Umbilical cord (tissue), 2 donors: Measurements from ENCODE around the gene IRX4. TPM values are rescaled to one million over a fixed set of nuclear protein-coding genes. Genes with fewer than 3 reads are reported as not detected.
"Not testable (repeated sequence)": the region's sequence is repeated elsewhere in the genome, so short reads cannot be mapped to it uniquely, and the experiment has no call there.

Experiments used
- DNase-seq: peaks from one replicate; pipeline ENCODE4 v3.0.0-alpha.2; 2015; ENCODE audit warnings: low spot score
- total RNA-seq: library from RNA; depleted of rRNA; stranded (reverse); fragments of >200 nt; gene quantifications from one replicate; pipeline ENCODE4 v1.2.3, GENCODE V29; 2014; ENCODE audit warnings: low replicate concordance; ENCODE audit not compliant: insufficient read depth

IRX4 gene
- total RNA-seq, 1 donor from 2014 or later: not detected

DNA sequence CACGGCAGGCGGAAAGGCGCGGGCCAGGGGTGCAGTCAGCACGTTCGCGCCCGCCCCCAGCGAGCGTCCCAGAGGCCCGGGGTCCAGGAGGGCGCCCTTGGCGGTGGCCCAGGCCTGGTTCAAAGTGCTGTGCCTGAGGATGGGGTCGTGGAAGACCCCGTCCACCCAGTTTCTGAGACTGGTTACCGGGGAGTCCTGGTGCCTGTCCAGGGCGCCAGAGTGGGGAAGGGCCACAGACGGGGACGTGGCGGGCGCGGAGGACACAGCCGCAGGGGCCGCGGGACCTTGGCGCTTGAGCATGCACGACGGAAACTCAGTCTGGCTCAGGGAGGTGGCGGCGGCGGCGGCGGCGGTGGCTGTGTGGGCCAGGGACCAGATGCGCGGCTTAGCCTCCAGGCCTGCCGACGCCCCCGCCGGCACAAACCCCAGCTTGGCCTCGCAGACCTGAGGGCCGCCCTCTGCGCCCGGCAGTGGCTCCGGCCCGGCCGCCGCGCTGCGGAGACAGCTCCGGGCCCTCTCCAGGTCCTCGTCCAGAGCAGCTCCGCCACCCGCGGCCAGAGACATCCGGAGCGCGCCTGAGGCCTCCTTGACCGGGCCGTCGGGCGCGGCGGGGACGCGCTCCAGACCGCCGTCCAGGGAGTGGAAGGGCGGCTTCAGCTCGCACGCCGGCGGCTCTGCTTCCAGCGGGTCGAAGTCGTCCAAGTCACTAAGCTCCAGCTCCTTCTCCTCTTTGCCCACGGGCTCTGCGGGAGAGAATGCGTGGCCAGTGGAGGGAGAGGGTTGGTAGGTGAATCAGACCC is 4.5 kb downstream of the IRX4 start:
- no peak for DNase-seq

DNA sequence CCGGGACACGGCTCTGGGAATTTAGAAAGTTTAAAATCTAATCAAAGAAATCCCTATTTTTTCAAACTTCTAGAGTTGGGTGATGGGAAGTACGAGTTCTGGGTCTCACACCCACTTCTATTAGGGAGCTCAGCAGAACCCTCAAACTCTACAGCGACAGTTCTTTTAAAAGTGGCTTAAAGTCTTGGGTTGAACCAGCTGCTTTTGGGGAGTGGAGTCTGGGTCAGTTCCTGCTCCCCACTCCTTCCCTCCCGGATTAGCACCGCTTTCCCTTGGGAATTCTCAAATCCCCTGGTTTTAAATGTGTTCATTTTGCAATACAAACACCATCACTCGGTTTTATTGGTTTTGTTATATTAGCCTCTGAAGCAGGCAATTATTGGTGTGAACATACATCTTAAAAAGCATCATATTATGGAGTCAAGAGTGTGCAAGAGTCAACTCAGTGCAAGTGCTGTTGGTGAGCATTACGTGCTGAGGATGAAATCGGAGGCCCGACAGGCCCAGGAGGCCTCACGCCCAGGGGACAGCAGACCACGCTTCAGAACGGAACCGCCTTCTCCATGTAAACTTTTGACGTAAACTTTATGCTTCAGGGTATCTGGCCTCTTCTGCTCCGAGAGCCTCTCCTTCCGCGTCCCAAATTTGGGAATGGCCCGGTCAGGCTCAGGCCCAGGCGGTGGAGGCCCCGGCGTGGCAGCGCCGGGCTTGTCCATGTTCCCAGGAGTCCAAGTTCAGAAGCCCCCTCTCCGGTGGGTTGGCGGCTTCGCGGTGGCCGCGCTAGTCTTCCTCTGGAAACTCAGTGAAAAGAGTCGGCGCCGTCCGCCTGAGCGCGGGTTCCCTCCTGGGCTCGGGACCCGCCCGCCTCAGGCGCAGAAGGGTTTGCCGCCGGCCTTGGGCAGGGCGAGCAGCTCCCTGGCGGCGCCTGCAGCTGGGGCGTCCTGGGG is 5.3 kb downstream of the IRX4 start:
- no peak for DNase-seq

DNA sequence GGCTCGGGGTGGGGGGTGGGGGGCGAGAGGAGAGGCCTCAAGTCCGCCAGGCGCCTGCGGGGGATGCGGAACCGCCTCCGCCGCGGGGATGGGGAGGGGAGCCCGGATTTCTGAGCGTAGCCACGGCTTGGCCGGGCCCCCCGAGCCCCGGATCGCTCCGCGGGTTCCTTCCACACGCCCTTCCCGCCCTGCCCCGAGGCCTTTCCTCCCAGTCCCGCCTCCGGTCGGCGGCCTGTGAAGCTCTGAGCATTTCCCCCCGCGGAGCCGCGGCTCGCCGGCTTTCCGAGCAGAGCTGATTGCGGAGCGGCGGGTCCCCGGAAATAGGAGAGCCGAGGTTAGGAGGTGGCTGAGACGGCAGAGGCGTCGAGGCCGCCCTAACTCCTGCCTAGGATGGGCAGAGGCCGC is 6.1 kb downstream of the IRX4 start:
- DNase-seq: no peak

DNA sequence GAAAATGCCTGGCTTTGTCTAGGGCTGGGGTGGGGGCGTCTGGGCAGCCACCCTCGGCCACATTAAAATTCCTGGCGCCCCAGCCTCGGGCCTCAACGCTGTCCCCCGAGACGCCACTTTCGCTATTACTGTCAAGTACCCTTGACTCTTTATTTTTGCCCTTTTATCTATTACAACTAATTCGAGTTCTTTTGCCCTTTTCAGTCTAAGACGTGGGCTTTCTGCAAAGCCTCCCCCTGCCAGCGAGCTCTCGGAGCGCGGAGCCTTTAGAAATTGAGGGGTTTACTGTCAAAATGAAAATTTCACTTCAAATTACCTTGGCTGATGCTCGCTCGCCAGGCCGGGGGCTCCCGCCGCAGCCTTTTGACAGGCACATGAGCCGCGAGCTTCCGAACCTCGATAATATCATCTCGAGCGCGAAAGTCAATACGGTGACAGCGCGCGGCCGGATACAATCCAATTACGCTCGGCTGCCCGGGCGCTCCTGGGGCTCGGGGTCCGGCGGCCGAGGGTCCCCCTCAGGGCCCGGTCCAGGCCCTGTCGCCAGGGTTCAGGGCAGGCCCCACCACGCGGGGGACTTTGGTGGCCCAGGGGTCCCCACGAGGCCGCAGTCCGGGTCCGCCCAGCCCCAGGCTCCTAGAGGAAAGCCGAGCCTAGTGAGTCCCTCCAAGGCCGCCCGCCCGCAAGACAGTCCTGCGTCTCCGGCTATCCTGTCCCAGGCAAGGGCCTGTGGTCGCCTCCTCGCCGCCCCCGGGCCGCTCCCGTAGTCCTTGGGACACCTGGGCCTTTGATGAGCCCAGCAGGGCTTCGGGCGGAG is 6.7 kb downstream of the IRX4 start:
- DNase-seq: no peak

DNA sequence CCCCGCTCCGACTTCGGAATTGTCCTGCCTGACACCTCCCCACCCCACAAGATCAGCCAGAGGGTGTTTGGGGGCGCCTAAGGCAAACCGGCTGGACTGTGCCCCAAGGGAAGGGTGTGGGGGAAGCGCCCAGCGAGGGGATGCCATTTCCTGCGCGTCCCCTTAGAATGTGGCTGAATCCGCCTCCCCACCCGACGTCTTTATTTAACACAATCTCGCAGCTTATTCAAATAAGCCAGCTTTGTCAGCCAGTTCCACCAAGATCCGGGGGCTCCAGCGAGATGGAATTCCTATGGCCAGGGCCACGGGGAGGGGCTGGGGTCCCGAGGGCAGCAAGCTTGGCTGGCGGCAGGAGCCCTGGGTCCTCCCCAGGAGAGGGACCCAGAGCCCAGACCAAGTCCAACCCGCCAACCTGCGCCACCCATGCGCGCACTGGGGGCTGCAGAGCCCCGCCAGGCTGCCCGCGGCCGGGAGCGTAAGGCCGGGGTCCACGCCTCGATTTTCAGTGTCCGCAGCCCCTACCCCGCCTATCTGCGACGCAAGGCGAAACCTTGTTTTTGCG is 7.4 kb downstream of the IRX4 start:
- no peak for DNase-seq

DNA sequence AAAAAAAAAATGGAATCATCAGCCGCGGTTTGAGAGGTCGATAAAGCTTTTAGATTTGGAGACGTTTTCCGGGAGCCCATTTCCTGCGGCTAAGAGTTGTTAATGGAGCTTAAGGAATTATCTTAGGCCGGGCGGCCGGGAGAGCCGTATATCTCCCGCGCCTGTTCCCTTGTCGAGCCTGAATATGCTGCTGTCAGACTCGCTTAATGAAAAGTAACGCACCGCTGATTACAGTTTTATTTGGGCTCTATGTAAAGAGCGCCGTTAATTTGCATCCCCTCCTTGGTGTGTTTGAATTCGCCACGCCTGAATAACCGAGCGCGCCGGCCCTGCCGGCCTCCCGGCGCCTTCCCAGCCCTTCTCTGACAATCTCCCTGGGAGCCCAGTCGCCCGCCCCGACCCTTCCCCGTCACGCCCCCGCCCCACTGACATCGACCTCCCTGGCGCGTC is 7.9 kb downstream of the IRX4 start:
- DNase-seq: no peak

DNA sequence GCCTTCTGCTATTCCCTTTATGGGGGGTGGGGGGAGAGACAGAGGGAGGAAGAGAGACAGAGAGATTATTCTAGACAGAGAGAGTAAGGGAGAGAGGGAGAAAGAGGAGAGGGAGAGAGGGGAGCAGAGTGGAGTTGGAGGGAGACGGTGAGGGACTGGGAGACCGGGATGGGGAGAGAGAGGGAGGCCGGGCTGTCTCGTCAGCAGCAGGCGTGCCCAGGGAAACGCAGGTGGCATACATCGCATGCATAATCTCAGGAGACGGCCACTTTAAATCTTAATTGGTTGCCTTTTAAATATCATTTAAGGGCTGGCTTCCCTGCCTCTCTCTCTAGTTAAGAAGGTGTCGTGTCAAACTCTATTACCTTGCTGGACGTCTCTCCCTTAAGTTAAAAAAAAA is 8.4 kb downstream of the IRX4 start:
- DNase-seq: no peak

DNA sequence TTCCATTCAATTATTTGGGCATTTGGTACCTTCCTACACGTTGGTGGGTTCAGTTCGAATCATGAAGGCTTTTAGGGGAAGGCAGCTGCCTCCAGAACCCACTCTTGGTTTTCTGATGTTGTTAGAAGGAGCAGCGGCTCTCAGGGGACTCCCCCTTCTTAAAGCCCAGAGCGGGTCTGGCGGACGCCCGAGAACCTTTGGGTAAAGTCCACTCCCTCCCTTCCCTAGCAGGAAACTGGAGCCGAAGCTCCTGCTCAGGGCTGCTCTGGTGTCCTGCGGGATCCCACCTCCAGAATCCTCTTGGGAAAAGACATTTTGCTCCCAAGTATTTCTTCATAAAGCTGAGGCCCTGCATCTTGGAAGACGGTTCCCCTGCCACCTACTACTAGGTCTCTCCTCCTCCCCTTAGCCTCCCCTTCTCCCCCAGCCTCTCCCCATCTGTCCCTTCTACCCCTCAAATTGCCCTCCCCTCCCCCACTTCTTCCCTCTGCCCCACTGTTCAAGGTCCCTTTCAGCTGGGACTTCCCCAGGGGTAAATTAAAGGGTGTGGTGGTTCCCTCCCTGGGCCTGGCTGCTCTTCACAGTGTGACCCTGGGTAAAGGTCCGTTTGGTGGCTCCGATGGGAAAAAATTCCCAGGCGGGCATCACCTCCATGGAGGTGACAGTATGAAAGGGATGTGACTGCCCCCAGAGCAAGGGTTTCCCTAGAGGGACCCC is 9.3 kb downstream of the IRX4 start:
- DNase-seq: no peak

DNA sequence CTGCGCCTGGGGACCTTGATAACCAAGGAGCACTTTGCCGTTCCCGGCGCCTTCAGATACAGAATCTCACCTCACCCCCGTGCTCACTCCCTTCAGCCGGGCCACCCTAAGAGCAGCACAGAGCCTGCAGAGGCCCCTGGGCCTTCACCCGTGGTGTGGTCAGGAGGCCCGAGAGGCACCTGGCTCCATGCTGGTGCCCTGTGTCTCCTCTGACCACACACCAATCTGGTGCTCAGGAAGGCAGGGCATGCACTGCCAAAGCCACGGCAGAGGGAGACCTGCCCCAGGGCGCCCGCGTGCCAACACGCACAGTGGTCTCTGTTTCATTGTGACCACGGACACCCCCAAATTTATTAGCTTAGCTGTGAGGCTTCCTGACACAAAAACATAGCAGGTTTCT is 11.3 kb downstream of the IRX4 start:
- DNase-seq: no peak

DNA sequence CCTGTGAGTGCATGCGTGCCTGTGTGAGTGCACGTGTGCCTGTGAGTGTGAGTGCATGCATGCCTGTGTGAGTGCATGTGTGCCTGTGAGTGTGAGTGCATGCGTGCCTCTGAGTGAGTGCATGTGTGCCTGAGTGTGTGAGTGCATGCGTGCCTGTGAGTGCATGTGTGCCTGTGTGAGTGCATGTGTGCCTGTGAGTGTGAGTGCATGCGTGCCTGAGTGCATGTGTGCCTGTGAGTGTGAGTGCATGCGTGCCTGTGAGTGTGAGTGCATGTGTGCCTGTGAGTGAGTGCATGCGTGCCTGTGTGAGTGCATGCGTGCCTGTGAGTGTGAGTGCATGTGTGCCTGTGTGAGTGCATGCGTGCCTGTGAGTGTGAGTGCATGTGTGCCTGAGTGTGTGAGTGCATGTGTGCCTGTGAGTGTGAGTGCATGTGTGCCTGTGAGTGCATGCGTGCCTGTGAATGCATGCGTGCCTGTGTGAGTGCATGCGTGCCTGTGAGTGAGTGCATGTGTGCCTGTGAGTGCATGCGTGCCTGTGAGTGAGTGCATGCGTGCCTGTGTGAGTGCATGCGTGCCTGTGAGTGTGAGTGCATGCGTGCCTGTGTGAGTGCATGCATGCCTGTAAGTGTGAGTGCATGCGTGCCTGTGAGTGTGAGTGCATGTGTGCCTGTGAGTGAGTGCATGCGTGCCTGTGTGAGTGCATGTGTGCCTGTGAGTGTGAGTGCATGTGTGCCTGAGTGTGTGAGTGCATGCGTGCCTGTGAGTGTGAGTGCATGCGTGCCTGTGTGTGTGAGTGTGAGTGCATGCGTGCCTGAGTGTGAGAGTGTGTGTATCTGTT is 12.1 kb downstream of the IRX4 start:
- DNase-seq: not testable (repeated sequence)

DNA sequence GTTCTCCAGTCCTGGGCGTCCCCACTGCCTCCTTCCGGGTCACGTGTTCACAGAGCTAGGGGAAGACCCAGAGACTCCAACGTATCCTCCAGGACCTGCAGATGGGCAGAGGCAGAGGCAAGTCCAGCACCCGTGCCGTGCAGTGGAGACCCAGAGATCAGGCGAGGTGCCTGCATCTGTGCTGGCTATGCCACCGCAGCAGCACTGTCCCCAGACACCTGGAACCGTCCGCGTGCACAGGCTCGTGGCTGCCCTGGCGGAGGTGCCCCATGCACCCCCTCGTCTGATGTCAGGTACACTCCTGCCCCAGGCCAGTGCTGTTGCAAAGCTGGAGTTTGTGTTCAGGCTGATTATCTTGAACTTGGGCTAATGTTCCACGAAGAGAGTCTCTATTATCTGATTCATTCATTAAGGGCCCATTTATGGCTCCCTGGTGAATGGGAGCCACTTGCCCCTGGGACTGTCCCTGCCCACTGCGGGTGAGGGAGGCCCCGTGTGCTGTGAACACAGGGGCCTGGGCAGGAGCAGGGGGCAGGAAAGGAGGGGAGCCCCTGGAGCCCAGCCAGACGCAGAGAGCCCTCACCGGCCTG is 13.7 kb downstream of the IRX4 start:
- DNase-seq: no peak

DNA sequence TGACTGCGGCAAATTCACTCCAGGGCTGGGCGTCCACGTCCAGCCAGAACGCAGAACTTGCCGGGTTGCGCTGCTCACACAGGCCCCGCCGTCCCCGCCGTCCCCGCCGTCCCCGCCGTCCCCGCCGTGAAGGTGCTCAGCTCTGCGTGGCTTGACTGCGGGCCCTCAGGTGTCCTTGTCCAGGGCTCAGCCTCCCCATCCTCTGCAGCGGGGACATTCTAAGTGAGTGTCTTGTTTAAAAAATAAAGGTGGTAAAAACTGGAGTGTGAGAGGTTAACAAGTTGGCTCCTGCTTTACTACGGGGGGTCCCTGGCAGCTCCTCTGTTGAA is 14.9 kb downstream of the IRX4 start:
- no peak for DNase-seq

DNA sequence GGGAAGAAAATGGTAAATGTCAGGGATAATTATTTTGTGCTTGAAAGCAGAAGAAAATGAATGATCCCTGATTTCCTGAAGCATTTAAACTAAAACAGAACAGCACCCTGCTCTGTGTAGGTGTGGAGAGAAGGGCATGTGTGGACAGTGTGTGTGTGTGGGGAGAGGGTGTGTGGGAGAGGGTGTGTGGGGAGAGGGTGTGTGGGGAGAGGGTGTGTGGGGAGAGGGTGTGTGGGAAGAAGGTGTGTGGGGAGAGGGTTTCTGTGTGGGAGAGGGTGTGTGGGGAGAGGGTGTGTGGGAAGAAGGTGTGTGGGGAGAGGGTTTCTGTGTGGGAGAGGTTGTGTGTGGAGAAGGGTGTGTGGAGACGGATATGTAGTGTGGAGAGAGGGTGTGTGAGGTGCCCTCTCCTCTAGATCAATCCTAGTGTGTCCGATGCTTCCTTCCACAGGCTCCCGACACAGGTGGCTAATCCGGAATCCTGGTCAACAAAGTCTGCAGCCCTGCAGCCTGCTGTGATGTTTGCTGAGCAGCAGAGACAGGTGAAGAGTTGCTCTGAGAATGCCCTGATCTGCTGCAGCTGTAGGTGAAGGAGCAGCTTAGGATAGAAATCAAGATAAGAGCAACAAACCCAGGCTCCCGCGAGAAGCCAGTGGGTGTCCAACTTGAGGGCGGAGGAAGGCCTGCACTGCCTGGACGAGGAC is 15.5 kb downstream of the IRX4 start:
- no peak for DNase-seq

DNA sequence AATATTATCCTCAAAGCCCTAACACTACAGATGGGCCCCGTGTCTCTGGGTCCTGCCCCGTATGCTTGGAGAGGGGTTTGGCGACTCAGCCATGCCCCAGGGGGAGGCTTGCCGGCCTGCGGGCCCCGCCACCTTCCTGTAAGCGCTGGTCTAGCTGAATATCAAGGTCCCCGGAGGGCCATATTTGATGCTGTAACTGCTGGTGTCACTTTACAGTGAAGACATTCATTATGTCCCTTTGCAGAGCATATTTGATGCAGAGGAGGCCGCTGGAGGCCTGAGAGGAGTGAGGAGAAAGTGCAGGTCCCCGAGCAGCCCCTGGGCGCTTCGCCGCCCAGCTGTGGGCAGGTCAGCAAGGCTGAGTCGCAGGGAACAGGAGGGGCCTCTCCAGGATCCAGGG is 16.8 kb downstream of the IRX4 start:
- no peak for DNase-seq

DNA sequence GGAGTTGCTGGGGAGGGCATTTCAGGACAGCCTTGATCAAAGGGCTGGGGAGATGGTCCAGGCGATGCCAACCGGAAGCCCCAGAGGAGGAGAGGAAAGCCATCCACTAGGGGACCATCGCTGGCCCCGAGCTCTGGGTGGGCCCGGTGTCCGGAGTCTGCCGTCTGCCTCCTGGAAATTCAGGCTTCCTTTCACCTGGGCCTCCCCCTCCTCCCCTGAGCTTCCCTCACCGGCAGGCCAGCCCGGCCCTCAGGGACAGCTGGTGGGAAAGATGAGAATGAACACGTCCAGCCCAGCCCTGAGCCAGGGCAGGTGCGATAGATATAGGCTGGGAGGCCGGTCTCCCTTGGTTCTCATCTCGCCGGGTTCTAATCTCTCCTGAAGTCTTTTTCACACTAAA is 17.2 kb downstream of the IRX4 start:
- DNase-seq: no peak

DNA sequence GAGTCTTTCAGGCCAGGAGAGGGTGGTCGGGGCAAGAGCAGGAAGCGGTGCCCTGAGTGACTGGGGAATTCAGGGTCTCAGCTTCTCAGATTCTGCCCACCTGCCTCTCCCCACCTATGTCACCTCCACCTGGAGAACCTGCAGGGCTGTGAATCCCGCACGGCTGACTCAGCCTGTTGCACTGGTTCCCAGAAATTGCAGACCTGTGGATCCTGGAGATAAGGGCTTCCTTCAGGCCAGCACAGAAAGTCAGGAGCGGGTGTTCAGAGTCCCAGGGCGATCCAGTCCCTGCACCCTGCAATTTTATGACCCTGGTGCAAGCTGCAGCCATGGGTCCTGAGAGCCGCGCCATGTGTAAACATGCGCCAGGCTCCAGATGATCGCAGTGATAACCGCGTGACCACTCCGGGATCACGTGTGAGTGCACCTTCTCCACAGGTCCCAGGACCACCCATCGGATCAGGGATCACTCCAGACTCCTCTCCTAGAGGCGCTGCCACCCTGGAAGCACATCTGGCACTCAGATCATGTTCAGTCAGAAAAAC is 17.8 kb downstream of the IRX4 start:
- no peak for DNase-seq

DNA sequence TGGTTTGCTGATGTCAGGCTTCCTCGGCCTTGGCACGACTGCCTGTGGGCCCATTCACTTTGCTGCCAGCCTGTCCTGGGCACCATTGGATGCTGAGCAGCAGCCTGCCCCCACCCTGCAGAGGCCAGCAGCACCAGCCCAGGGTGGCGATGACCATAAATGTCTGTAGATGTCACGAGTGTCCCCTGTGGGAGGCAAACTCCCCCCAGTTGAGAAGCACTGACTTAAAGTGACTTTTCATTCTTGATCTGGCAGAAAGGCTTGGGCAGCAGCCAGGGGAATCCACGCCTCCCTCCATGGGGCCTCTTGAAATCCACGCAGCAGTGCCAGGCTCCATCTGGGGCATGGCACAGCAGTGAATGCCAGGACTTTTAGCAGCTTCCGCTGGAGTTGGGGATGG is 21.8 kb downstream of the IRX4 start:
- DNase-seq: no peak

DNA sequence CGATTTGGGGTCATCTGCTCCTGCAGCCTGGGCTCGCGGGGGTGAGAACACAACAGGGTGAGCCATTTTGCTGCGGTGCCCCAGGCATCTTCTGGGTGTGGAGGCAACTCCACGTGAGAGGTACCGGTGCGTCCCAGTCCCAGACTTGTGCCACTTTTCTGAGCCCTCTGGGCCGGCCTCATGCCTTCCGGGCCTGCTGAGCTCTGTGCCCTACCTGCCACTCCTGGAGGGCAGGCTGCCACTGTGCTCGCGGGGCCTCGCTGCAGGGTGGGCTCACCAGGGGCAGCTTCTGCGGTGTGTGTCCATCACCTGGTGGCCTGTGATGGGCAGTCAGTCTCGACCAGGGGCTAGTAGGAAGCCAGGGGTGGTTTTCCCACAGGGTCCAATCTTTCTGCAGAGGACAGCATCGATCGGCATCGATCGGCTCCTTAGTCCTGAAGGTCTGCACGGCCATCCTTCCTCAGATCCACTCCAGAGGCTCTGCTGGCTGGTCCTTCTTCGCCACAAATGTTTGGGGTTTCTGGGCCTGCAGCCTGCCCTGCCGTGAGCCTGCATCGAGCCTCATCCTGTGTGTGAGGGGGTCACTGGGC is 22.6 kb downstream of the IRX4 start:
- no peak for DNase-seq
